Kidney epithelial cell (primary cell): ENCODE measurements around the gene CDC27. TPM values are rescaled to one million over a fixed set of nuclear protein-coding genes. Genes with fewer than 3 reads are reported as not detected.
"Not testable (repeated sequence)": the region's sequence is repeated elsewhere in the genome, so short reads cannot be mapped to it uniquely, and the experiment has no call there.

Experiments
- DNase-seq: peaks from one replicate; pipeline ENCODE4 v3.0.0-alpha.2; 2010; ENCODE audit warnings: low read depth
- H3K27me3 ChIP-seq: 2 replicates; pipeline ENCODE4 v1.6.0; 2011; ENCODE audit warnings: low read length; ENCODE audit not compliant: control insufficient read depth, insufficient read depth
- H3K36me3 ChIP-seq: 2 replicates; pipeline ENCODE4 v1.5.1; 2011; ENCODE audit warnings: low read length; ENCODE audit not compliant: control insufficient read depth, insufficient read depth
- H3K4me3 ChIP-seq: 2 replicates; pipeline ENCODE4 v1.5.1; 2011; ENCODE audit warnings: low read depth, mild to moderate bottlenecking, control low read depth, low read length
- total RNA-seq: library from RNA; depleted of rRNA; stranded (reverse); fragments of >200 nt; gene quantifications from 2 replicates; pipeline ENCODE4 v1.2.3, GENCODE V29; 2015
- TF ChIP-seq, protein P1 (sequence below): IDR thresholded peaks from 2 replicates; pipeline ENCODE4 v1.5.1; 2011; ENCODE audit warnings: mild to moderate bottlenecking, moderate library complexity, low read length, control low read depth, inconsistent platforms; ENCODE audit not compliant: insufficient read depth, poor library complexity, severe bottlenecking

CDC27 gene
- total RNA-seq, 1 donor from 2014 or later: 62.7 TPM

GRCh38 chr17:47180337-47180736 lies 8.8 kb downstream of the CDC27 start:
- Histone ChIP-seq H3K36me3 (peaks cover 1% of the 10 kb centered on the region), H3K27me3 (no peaks in the 10 kb centered on the region), H3K4me3 (no peak overlapping the region)
- TF ChIP-seq, protein P1, sequence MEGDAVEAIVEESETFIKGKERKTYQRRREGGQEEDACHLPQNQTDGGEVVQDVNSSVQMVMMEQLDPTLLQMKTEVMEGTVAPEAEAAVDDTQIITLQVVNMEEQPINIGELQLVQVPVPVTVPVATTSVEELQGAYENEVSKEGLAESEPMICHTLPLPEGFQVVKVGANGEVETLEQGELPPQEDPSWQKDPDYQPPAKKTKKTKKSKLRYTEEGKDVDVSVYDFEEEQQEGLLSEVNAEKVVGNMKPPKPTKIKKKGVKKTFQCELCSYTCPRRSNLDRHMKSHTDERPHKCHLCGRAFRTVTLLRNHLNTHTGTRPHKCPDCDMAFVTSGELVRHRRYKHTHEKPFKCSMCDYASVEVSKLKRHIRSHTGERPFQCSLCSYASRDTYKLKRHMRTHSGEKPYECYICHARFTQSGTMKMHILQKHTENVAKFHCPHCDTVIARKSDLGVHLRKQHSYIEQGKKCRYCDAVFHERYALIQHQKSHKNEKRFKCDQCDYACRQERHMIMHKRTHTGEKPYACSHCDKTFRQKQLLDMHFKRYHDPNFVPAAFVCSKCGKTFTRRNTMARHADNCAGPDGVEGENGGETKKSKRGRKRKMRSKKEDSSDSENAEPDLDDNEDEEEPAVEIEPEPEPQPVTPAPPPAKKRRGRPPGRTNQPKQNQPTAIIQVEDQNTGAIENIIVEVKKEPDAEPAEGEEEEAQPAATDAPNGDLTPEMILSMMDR: no peak
- no peak for DNase-seq

- Histone ChIP-seq H3K27me3 (no peaks in the 10 kb centered on the region), H3K36me3 (peaks cover 1% of the 10 kb centered on the region), H3K4me3 (no peak overlapping the region)
- TF ChIP-seq, protein P1: no peak
- DNase-seq: no peak
These were observed 10.0 kb downstream of the CDC27 start for GRCh38 chr17:47179141-47179540.

DNA sequence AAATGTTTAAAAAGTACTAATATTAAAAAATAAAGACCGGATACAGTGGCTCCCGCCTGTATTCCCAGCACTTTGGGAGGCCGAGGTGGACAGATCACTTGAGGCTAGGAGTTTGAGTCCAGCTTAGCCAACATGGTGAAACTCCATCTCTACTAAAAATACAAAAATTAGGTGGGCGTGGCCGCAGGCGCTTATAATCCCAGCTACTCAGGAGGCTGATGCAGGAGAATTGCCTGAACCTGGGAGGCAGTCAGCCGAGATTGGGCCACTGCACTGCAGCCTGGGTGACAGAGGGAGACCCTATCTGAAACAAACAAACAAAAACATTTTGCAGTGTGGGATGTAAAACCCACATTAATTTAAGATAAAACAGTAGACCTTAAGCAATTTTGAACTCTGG lies 11.8 kb downstream of the CDC27 start:
- H3K27me3 ChIP-seq: no peaks in the 10 kb centered on the region
- H3K36me3 ChIP-seq: peaks cover 1% of the 10 kb centered on the region
- TF ChIP-seq, protein P1: no peak
- H3K4me3 ChIP-seq: no peak overlapping the region
- DNase-seq: no peak

DNA sequence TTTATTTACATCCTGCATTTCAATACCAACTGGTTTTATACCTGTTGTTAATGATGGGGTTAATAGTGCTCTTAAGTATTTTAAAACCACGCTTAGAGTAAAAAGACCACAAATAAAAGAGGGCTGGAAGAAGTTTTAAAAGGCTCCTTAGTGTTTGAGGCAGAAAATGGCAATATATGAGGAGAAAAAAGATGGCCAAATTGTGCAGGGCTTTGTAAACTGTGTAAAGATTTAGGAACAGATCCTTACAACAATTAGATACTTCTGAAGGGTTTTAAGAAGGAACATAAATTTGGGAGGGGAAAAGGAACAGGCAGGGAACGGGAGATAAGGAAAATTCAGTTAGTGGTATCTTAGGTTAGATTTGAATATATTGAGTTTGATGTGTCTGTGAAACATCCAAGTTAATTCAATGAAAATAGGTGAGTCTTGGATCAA lies 12.7 kb downstream of the CDC27 start:
- Histone ChIP-seq H3K36me3 (peaks cover 1% of the 10 kb centered on the region), H3K27me3 (no peaks in the 10 kb centered on the region), H3K4me3 (no peak overlapping the region)
- DNase-seq: no peak
- TF ChIP-seq, protein P1: no peak

- not testable (repeated sequence) for H3K36me3 ChIP-seq, H3K27me3 ChIP-seq, H3K4me3 ChIP-seq, DNase-seq
These were observed 14.3 kb downstream of the CDC27 start for GRCh38 chr17:47174823-47175222.

DNA sequence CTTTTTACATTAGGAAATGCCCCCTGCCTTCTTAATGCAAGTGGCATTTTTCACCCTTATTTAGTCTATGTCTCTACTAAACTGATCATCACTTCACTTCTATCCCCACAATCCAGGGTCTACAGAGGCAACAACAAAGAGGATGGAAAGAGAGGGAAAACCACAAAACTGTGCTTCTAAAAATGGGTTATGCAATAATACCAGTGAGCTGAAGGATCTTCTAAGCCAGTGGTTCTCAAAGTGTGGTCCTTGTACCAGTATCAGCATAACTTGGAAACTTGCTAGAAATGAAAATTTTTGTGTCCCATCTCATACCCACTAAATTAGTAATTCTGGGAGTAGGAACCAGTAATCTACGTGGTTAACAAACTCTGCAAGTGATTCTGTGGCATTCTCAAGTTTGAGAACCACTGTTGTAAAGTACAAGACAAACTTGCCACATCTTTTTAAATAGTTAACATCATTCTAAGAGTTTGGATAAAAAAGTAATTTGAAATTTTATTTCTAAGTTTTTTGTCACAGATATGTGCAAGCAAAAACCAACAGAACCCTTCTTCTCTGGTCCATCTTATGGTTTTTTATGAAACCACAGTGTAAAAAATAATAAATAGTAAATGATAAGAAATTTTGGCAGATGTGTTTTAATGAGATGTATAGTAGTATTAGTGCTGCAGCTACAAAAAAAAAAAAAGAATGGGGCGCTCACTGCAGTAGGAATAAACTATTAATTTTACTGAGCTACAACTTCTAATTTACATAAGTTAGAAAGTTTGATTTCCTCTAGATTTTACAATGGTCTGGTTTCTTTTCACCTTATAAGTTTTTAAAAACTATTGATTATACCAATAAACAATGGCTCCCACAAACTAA lies 16.2 kb downstream of the CDC27 start:
- H3K27me3 ChIP-seq: no peaks in the 10 kb centered on the region
- H3K4me3 ChIP-seq: no peak overlapping the region
- TF ChIP-seq, protein P1: no peak
- no peaks in the 10 kb centered on the region for H3K36me3 ChIP-seq
- no peak for DNase-seq
